Germinal center (tissue), 1 donor: ENCODE data around the gene VSIG10L2.

Experiments
- DNase-seq: peaks from one replicate; pipeline ENCODE4 v3.0.0; 2012; ENCODE audit warnings: mixed read lengths, low spot score

The VSIG10L2 gene

GRCh38 chr11:125947419-125948277 lies 1.8 kb downstream of the VSIG10L2 start:
- DNase-seq = no peak

- no peak for DNase-seq
Measured at GRCh38 chr11:125948278-125949051, 2.6 kb downstream of the VSIG10L2 start.

- no peak for DNase-seq
Measured at GRCh38 chr11:125949271-125950177, 3.7 kb downstream of the VSIG10L2 start.

- no peak for DNase-seq
Measured at GRCh38 chr11:125950178-125950490, 4.3 kb downstream of the VSIG10L2 start.

GRCh38 chr11:125950696-125951651 lies 5.1 kb downstream of the VSIG10L2 start:
- no peak for DNase-seq

GRCh38 chr11:125951731-125952130 lies 5.9 kb downstream of the VSIG10L2 start:
- no peak for DNase-seq

GRCh38 chr11:125952559-125952958 lies 6.7 kb downstream of the VSIG10L2 start:
- DNase-seq = no peak

GRCh38 chr11:125952973-125953372 lies 7.1 kb downstream of the VSIG10L2 start:
- no peak for DNase-seq

GRCh38 chr11:125953401-125953935 lies 7.6 kb downstream of the VSIG10L2 start:
- no peak for DNase-seq

- no peak for DNase-seq
Measured at GRCh38 chr11:125954123-125954944, 8.5 kb downstream of the VSIG10L2 start.

- DNase-seq = no peak
Measured at GRCh38 chr11:125954945-125955640, 9.2 kb downstream of the VSIG10L2 start.

GRCh38 chr11:125955856-125956255 lies 10.0 kb downstream of the VSIG10L2 start:
- no peak for DNase-seq

- no peak for DNase-seq
Measured at GRCh38 chr11:125956391-125957134, 10.7 kb downstream of the VSIG10L2 start.

- DNase-seq = no peak
Measured at GRCh38 chr11:125957618-125958332, 11.9 kb downstream of the VSIG10L2 start.

GRCh38 chr11:125958872-125959400 lies 13.1 kb downstream of the VSIG10L2 start:
- no peak for DNase-seq

- DNase-seq = no peak
Measured at GRCh38 chr11:125959511-125959910, 13.7 kb downstream of the VSIG10L2 start.

- no peak for DNase-seq
Measured at GRCh38 chr11:125959931-125960330, 14.1 kb downstream of the VSIG10L2 start.

GRCh38 chr11:125960771-125961170 lies 14.9 kb downstream of the VSIG10L2 start:
- DNase-seq = no peak
